BJ (cell line): ENCODE results near the gene MYH9. TPM values are rescaled to one million over a fixed set of nuclear protein-coding genes. Genes with fewer than 3 reads are reported as not detected.

Experiments used
- CTCF ChIA-PET: fragments of 350-600 bp; formaldehyde crosslinking; extraction: SDS; loops from one replicate; lab custom pipeline; 2021; ENCODE audit warnings: antibody characterized with exemption, inconsistent platforms; lab: Yijun Ruan, JAX
- POLR2A ChIA-PET: fragments of 300-600 bp; sonication (Branson Sonifier 250); formaldehyde crosslinking; extraction: SDS; loops from one replicate; lab custom pipeline; 2021; ENCODE audit warnings: antibody characterized with exemption; lab: Charles Lee
- DNase-seq: peaks from one replicate; pipeline ENCODE4 v3.0.0-alpha.2; 2011; ENCODE audit warnings: low read depth
- H3K27me3 ChIP-seq: 2 replicates; pipeline ENCODE4 v1.6.0; 2011; ENCODE audit warnings: low read length; ENCODE audit not compliant: control insufficient read depth, insufficient read depth
- H3K36me3 ChIP-seq: 2 replicates; pipeline ENCODE4 v1.5.1; 2011; ENCODE audit warnings: low read length; ENCODE audit not compliant: control insufficient read depth, insufficient read depth
- H3K4me3 ChIP-seq: 2 replicates; pipeline ENCODE4 v1.5.1; 2011; ENCODE audit warnings: low read depth, mild to moderate bottlenecking, control low read depth, low read length
- polyA plus RNA-seq: library from polyadenylated mRNA; depleted of rRNA; stranded (reverse); fragments of >200 nt; gene quantifications from 2 replicates; pipeline ENCODE4 v1.2.3, GENCODE V29; 2011
- TF ChIP-seq, protein P1 (sequence below): IDR thresholded peaks from 2 replicates; pipeline ENCODE4 v1.5.1; 2011; ENCODE audit warnings: low read depth, mild to moderate bottlenecking, control low read depth, inconsistent platforms, low read length, moderate library complexity; ENCODE audit not compliant: insufficient read depth

The MYH9 gene
- polyA plus RNA-seq, 1 experiment: 340 TPM

DNA sequence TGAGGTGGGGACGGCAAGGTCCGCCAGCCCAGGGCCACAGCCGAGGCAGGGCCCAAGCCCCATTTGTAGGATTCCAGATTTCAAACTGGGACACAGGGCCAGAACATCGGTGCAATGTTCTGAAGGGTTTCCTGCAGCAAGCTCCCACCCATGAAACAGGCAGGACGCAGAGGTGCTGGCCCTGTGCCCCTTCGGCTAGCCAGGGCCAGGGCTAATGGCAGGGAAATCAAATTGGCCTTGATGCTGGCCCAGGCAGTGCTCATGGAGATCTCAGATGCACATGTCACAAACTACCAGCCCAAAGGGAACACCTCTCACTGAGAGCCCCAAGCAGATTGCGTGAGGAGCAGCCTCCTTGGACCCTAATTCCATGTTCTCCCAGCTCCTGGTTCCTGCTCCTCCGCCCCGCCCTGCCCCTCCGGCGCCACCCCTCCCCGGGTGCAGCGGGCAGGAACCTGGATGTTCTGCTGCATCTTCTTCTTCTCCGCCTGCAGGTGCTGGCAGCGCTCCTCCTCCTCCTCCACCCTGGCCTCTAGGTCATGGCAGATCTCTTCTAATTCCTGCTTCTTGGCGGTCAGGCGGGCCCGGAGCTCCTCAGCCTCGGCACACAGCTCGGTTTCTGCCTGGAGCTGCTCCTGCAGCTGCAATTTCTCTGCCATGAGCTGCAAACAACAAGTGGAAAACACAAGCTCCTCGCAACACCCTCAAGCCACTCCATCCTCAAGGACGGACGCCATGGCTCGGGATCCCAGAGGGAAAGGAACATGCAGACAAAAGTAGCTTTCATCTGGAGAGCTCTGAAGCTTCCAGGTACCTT is 87.2 kb downstream of the MYH9 start:
- Histone ChIP-seq H3K4me3 (no peak overlapping the region), H3K27me3 (no peaks in the 10 kb centered on the region), H3K36me3 (peaks cover 83% of the 10 kb centered on the region)
- ChIA-PET CTCF (interaction anchor here (0.5 to 4.0 kb wide), 33 partner anchors 8 to 887 kb away, joined by 3 to 44 read pairs (median 5); partner anchors contain the start of genes C1QTNF6, MYH9 and TXN2), POLR2A (no interaction called here)
- no peak for DNase-seq
- TF ChIP-seq, protein P1, sequence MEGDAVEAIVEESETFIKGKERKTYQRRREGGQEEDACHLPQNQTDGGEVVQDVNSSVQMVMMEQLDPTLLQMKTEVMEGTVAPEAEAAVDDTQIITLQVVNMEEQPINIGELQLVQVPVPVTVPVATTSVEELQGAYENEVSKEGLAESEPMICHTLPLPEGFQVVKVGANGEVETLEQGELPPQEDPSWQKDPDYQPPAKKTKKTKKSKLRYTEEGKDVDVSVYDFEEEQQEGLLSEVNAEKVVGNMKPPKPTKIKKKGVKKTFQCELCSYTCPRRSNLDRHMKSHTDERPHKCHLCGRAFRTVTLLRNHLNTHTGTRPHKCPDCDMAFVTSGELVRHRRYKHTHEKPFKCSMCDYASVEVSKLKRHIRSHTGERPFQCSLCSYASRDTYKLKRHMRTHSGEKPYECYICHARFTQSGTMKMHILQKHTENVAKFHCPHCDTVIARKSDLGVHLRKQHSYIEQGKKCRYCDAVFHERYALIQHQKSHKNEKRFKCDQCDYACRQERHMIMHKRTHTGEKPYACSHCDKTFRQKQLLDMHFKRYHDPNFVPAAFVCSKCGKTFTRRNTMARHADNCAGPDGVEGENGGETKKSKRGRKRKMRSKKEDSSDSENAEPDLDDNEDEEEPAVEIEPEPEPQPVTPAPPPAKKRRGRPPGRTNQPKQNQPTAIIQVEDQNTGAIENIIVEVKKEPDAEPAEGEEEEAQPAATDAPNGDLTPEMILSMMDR: no peak

GRCh38 chr22:36299911-36300310 is 87.9 kb downstream of the MYH9 start:
- Histone ChIP-seq H3K27me3 (no peaks in the 10 kb centered on the region), H3K36me3 (peaks cover 83% of the 10 kb centered on the region), H3K4me3 (no peak overlapping the region)
- ChIA-PET POLR2A (no interaction called here), CTCF (interaction anchor here (0.6 to 3.8 kb wide), 11 partner anchors 11 to 189 kb away, joined by 3 to 23 read pairs (median 8); no protein-coding TSS in a partner anchor)
- TF ChIP-seq, protein P1: no peak
- DNase-seq: no peak

DNA sequence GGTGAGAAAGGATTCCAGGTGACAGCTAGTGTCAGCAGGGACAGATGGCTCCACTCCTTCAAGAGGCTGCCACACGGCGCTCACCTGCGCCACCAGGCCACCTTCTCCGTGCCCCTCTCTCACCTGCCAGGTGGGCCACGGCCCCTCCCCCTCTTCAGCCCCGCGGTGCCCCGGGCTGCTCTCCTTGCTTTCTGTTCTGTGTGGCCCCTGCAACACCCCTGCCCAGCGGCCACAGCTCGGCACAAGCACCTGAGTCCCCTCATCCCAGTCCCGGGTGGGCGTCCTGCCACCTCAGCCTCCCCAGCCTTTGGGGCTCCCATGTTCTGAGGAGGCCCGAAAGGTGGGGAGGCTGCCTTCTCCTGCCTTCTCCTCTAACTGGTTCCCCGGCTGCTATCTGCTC is 88.5 kb downstream of the MYH9 start:
- CTCF ChIA-PET: interaction anchor here (0.8 to 2.6 kb wide), 5 partner anchors 11 to 171 kb away, joined by 4 to 15 read pairs (median 7); no protein-coding TSS in a partner anchor
- no peak for DNase-seq

DNA sequence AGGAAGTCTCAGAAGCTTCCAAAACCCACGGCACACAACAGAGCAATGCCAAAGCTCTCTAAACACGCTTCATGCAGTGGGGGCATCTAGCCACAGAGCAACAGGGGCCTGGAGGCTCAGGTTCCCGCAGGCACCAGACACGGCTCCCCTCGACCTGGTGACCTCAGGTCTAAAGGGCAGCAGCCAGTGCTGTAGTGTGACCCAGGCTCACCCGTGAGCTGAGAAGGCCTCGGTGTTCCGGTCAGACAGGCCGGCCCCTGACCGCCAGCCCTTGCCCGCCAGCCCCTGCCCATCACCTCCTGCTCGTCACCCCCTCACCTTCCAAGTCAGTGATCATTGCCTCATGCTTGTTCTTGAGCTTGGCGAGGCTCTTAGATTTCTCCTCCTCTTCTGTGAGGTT is 89.2 kb downstream of the MYH9 start:
- no peak overlapping the region for H3K4me3 ChIP-seq

More for the DNA sequence above, 88.5 kb downstream of the MYH9 start:
- POLR2A ChIA-PET: no interaction called here
- TF ChIP-seq, protein P1: no peak
- Histone ChIP-seq H3K36me3 (peaks cover 82% of the 10 kb centered on the region), H3K4me3 (no peak overlapping the region), H3K27me3 (no peaks in the 10 kb centered on the region)

GRCh38 chr22:36298118-36298517 is 89.6 kb downstream of the MYH9 start:
- CTCF ChIA-PET: interaction anchor here (0.7 to 2.6 kb wide), 5 partner anchors 10 to 172 kb away, joined by 3 to 15 read pairs (median 4); no protein-coding TSS in a partner anchor
- POLR2A ChIA-PET: no interaction called here
- Histone ChIP-seq H3K4me3 (no peak overlapping the region), H3K36me3 (peaks cover 85% of the 10 kb centered on the region), H3K27me3 (no peaks in the 10 kb centered on the region)
- DNase-seq: no peak
- TF ChIP-seq, protein P1: no peak

More for the DNA sequence above, 89.2 kb downstream of the MYH9 start:
- ChIA-PET POLR2A (no interaction called here), CTCF (interaction anchor here (0.7 to 2.6 kb wide), 5 partner anchors 10 to 172 kb away, joined by 3 to 15 read pairs (median 4); no protein-coding TSS in a partner anchor)
- TF ChIP-seq, protein P1: no peak
- H3K27me3 ChIP-seq: no peaks in the 10 kb centered on the region
- peaks cover 83% of the 10 kb centered on the region for H3K36me3 ChIP-seq
- DNase-seq: no peak
